ENCODE data around the gene ITGB6.

DNA sequence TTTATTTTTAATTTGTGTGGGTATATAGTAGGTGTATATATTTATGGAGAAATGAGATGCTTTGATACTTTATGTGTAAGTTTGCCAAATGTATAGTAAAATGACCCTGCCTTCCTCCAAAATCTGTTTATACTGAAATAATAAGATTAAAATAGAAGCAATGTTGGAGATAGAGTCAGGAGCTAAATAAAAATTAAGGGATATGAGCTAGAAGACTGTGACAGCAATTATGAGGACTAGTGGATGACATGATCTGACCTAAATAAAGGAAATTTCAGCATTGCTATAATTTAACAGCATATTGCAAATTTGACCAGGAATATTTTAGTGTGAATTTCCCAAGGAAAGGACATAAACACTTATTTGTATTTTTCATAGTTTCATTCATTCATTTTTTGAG, 60.7 kb downstream of the ITGB6 start:
- TF ChIP-seq POLR2A (IDR thresholded peaks at IDR 0.05): no peak
- TF ChIP-seq, protein P1, sequence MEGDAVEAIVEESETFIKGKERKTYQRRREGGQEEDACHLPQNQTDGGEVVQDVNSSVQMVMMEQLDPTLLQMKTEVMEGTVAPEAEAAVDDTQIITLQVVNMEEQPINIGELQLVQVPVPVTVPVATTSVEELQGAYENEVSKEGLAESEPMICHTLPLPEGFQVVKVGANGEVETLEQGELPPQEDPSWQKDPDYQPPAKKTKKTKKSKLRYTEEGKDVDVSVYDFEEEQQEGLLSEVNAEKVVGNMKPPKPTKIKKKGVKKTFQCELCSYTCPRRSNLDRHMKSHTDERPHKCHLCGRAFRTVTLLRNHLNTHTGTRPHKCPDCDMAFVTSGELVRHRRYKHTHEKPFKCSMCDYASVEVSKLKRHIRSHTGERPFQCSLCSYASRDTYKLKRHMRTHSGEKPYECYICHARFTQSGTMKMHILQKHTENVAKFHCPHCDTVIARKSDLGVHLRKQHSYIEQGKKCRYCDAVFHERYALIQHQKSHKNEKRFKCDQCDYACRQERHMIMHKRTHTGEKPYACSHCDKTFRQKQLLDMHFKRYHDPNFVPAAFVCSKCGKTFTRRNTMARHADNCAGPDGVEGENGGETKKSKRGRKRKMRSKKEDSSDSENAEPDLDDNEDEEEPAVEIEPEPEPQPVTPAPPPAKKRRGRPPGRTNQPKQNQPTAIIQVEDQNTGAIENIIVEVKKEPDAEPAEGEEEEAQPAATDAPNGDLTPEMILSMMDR (IDR thresholded peaks at IDR 0.05): no peak

All from uterus (tissue), 2 donors.